ENCODE data around the gene SFI1. TPM values are rescaled to one million over a fixed set of nuclear protein-coding genes. Genes with fewer than 3 reads are reported as not detected.
"Not testable (repeated sequence)": the region's sequence is repeated elsewhere in the genome, so short reads cannot be mapped to it uniquely, and the experiment has no call there.

Gene SFI1
- polyA plus RNA-seq, 4 donors, result 20.9 to 26.1 (median 23.5) TPM

DNA sequence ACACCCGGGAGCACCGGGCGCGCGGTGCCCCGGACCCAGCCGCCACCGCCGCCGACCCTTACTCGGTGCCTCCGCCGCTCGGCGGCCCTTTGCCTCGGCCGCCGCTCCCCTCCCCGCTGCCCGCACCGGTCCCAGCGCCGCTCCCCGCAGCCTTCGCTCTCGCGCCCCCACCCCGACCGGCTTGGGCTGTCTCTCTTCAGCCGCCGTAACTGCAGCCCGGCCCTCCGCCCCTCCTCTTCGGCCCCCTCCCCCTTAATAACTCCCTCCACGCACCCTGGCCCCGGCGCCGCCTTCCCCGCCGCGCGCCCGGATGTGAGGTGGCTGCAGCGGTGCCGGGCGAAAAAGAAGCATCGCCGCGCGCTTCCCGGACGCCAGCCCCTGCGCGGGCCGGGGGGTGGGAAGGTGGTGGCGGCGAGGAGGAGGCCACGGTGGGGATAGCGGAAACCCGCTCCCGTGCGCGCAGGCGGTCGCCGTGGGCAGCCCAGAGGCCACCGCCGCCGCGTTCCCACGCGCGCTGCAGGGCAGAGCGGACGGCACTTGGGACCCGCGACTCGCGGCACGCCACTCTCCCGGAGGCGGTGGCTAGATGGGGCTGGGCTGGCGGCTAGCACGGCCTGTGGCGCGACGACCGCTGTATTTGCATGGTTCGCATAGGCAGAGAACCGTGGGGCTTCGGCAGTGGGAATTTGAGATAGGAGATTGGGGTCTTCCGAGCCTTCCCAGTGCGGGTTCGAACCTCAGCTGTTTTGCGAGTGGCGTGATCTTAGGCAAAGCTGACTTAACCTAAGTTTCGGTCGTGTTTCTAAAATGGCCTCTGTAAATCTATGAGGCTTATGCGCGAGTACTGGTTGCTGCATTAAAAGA, 6.5 kb upstream of the SFI1 start, which contains the start of gene EIF4ENIF1:
TSS of gene EIF4ENIF1 (minus strand) at position 211 of the 864 bp plus-strand sequence. CDS start 1,124 bp downstream, outside the sequence.
- DNase-seq (ENCODE audit: low read depth in 4 of 4, low spot score in 3 of 4), result peak in 3 of 4 donors; percentile 78 to 85 (median 78)

- DNase-seq (ENCODE audit: low read depth in 4 of 4, low spot score in 3 of 4), result no peak
Observed at GRCh38 chr22:31490496-31490925, 5.8 kb upstream of the SFI1 start.

DNA sequence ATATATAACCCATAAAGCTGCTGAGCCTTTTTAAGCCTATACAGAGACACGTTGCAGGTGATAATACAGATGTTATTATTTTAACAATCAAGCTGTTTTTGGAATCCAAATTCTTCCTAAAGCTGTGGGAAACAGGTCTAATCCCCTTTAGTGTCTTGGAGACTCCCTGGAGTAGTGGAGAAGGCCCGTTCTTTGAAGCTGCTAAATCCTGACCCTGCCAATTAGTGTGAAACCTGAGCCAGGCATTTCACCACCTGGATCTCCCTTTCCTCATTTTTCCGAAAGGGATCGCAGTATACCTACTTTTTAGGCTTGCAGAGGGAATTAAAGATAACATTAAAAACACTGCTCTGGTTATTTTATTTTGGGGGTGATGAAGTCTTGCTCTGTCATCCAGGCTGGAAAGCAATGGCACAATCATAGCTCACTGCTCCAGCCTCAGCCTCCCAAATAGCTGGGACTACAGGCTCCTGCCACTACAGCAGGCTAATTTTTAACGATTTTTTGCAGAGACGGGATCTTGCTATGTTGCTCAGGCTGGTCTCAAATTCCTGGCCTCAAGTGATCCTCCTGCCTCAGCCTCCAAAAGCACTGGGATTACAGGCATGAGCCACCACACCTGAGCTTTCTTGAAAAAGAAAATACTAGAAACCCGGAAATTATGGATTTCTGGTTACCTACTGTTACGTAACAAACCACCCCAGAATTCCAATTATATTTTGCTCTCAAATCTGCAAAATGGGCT, 4.9 kb upstream of the SFI1 start:
- no peak for DNase-seq (ENCODE audit: low read depth in 4 of 4, low spot score in 3 of 4)

DNA sequence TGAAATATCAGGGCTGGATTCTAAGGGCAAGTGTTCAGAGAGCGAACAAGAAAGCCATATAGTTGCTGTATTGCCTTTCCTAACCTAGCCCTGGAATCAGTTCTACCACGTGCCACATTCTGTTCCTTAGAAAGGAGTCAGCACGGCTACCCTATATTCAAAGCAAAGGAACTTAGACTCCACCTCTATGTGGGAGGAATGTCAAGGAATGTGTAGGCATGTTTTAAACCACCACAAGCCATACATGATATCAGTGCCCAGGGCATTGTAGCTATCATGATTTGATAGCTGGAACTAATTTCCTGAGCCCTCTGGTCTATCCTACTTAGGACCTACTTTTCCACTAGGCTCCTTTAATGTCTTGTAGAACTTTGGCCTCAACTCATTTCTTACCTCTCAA, 4.2 kb upstream of the SFI1 start:
- DNase-seq (ENCODE audit: low read depth in 4 of 4, low spot score in 3 of 4), result no peak

GRCh38 chr22:31493355-31493754, 3.0 kb upstream of the SFI1 start:
- DNase-seq (ENCODE audit: low read depth in 4 of 4, low spot score in 3 of 4), result not testable (repeated sequence)

- DNase-seq (ENCODE audit: low read depth in 4 of 4, low spot score in 3 of 4), result no peak
Observed at GRCh38 chr22:31495343-31495742, 993 bp upstream of the SFI1 start.

DNA sequence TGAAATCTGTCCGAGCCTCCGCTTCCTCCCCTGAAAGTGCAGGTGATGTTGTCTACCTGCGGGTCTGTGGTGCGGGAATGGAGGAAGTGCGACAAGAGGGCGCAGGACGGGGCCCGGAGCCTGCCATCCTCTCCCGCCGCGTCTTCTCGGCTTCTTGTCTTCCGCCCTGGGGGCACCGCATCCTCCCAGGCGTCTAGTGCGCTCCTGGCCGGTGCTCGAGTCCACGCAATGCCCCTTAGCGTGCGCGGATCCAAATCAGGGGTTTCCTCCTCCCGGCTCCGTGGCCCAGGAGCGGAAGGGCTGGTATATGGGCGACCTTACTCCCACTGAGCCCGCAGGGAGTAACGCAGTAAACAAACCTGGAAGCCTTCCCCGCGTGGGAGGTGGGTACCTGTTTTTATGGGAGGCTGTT, 405 bp downstream of the SFI1 start:
- no peak for DNase-seq (ENCODE audit: low read depth in 4 of 4, low spot score in 3 of 4)

DNA sequence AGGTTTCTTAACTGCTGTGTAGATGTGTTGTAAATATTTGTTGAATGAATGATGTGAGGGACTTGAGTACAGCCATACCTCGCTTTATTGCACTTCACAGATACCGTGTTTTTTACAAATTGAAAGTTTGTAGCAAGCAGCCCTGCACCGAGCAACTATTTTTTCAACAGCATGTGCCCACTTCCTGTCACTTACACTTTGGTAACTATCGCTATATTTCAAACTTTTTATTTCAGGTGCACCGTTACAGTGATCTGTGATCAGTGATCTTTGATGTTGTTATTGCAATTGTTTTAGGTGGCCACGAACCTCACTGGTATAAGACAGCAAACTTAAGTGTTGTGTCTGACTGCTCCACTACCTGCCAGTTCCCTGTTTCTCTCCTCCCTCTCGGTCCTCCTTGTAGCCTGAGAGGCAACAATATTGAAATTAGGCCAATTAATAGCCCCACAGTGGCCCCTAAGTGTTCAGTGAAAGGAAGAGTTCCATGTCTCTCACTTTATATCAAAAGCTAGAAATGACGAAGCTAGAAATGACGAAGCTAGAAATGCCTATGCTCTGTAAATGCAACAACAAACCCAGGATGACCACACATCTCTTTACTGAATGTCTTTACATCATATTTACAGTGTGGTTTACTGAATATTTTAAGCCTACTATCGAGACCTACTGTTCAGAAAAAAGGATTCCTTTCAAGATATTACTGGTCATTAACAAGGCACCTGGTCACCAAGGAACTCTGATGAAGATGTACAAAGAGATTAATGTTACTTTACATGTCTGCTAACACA, 1.0 kb downstream of the SFI1 start:
- DNase-seq (ENCODE audit: low read depth in 4 of 4, low spot score in 3 of 4), result no peak

GRCh38 chr22:31501738-31502137, 5.4 kb downstream of the SFI1 start:
- no peak for DNase-seq (ENCODE audit: low read depth in 4 of 4, low spot score in 3 of 4)

DNA sequence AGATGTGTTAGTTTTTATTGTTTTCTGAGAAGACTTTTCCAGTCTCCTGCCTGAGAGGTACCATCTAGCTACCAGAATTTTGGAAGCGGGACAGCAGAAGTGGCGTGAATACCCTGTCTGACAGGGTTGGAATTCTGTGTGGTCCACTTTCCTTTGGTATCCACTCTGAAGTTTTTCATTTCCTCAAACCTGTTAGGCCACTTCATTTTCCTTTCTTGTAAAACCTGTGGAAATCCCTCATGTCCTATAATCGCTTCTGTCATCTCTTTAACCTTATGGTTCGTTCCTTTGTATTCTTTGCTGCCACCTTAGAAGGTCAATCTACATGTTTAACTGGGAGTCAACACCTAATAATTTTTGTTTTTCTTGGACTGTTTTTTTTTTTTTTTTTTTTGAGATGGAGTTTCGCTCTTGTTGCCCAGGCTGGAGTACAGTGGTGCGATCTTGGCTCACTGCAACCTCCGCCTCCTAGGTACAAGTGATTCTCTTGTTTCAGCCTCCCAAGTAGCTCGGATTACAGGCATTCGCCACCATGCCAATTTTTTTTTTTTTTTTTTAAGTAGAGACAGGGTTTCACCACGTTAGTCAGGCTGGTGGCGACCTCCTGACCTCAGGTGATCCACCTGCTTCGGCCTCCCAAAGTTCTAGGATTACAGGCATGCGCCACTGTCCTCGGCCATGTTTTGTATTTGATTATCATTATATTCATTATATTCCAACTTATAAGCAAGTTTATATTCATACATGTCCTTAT, 7.1 kb downstream of the SFI1 start:
- no peak for DNase-seq (ENCODE audit: low read depth in 4 of 4, low spot score in 3 of 4)

DNA sequence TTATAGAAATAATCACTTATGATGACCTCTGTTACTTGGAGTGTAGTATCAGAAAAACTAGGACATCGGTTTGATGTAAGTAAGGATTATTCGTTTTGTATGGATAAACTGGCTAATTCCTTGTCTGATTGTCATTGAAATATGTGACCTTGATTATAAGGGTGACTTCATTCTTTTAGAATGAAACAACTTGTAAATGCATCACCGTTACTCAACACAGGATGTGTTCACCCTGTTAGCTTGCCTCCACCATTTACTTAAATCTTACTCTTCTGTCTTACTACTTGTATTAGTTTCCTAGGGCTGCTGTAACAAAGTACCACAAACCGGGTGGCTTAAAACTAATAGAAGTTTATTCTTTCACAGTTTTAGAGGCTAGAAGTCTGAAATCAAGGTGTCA, 7.9 kb downstream of the SFI1 start:
- DNase-seq (ENCODE audit: low read depth in 4 of 4, low spot score in 3 of 4), result no peak

DNA sequence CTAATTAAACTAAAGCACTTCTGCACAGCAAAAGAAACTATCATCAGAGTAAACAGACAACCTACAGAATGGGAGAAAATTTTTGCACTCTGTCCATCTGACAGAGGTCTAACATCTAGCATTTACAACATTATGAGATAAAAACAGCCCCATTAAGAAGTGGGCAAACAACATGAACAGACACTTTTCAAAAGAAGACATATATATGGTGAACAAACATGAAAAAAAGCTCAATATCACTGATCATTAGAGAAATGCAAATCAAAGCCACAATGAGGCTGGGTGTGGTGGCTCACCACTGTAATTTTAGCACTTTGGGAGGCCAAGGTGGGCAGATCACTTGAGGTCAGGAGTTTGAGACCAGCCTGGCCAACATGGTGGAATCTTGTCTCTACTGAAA, 11.2 kb downstream of the SFI1 start:
- not testable (repeated sequence) for DNase-seq (ENCODE audit: low read depth in 4 of 4, low spot score in 3 of 4)

DNA sequence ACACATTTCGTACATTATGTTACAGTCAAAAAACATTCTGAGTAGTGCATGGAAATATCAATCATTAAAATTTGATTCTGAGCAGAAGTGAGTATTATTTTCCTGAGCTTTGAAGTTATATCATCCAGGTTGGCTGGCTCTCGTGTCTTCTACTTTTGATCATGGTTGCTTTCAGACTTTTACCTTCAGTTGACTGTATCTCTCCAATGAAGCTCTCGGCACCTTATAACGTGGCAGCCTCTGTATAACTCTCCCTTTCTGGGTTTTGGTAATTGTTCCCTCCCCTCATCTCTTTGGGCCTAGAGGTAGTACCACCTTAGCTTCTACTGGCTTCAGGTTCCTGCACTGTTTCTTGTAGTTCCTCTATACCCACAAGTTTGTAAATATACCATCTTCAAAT, 12.2 kb downstream of the SFI1 start:
- DNase-seq (ENCODE audit: low read depth in 4 of 4, low spot score in 3 of 4), result no peak

- no peak for DNase-seq (ENCODE audit: low read depth in 4 of 4, low spot score in 3 of 4)
Observed at GRCh38 chr22:31509061-31509762, 12.9 kb downstream of the SFI1 start.

DNA sequence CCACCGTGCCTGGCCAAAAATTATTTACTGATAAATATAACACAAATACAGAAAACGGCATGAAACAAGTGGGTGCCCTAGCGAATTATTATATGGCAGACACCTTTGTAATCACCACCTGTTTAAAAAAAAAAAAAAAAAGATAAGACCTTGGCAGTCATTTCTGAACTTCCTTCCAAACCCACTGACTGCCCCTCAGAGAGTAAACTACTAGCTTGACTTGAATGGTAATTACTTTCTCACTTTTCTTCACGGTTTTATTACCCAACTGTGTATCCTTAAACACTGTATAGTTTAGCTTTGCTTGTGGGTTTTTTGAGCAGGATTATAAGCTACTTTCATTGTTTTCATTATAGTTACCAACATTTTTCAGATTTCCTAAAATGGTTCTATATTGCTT, 23.7 kb downstream of the SFI1 start:
- DNase-seq (ENCODE audit: low read depth in 4 of 4, low spot score in 3 of 4), result no peak

- not testable (repeated sequence) for DNase-seq (ENCODE audit: low read depth in 4 of 4, low spot score in 3 of 4)
Observed at GRCh38 chr22:31524132-31524531, 27.8 kb downstream of the SFI1 start.

DNA sequence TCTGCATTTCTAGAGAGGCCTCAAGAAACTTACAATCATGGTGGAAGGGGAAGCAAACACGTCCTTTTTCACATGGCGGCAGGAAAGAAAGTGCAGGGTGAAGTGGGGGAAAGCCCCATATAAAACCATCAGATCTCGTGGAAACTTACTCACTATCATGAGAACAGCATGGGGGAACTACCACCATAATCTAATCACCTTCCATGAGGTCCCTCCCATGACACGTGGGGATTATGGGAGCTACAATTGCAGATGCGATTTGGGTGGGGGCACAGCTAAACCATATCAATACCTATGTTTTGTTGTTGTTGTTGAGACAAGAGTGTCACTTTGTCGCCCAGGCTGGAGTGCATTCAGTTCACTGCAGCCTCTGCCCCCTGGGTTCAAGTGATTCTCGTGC, 29.9 kb downstream of the SFI1 start:
- no peak for DNase-seq (ENCODE audit: low read depth in 4 of 4, low spot score in 3 of 4)

DNA sequence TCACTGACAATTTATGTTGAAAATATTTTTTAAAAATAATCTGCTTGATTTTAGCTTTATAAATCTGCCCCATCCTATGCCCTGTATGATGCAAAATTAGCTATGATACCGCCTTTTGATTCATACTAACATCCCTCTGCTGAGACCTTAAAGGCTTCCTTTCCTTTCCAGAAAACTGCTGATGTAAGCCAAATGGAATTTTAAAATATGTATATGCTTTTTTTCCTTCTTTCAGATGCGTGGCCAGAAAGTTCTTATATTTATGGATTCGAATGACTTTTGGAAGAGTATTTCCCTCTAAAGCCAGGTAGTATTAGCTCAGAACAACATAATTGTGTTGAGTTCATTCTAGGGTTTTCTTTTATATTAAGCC, 34.5 kb downstream of the SFI1 start:
- DNase-seq (ENCODE audit: low read depth in 4 of 4, low spot score in 3 of 4), result peak in 2 of 4 donors; percentile 19 to 21

DNA sequence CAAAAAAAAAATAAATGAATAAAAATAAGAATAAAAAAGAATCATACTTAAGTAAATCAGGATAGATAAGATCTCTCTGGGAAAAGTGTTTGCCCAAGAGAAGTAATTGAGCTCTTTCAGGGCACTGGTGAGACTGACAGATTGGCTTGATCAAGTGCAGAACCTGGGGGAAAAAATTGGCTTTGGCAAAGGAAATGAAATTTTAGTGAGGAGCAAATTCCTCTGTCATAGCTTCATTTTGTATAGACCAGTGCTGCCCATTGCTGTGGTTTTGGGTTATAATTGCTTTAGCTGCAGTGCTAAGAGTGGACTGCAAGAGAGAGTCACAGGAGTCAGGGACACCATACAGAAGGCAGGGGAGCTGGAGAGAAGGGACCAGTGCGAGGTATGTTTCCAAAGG, 35.7 kb downstream of the SFI1 start:
- no peak for DNase-seq (ENCODE audit: low read depth in 4 of 4, low spot score in 3 of 4)

DNA sequence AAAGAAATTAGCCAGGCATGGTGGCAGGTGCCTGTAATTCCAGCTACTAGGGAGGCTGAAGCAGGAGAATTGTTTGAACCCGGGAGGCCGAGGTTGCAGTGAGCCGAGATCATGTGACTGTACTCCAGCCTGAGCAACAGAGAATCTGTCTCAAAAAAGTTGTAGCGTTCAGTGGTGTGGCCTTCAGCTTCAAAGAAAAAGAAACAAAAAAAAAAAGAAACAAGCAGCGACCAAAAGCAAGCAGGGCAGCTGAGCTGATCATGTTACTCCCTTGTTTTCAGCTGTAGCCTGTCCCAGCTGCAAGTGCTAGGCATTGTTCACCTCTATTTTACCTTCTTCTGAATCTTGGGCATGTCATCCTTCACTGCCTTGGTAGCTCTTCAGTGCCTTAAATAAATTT, 37.0 kb downstream of the SFI1 start:
- no peak for DNase-seq (ENCODE audit: low read depth in 4 of 4, low spot score in 3 of 4)
